ENCODE measurements around the gene LCE1F. TPM values are rescaled to one million over a fixed set of nuclear protein-coding genes. Genes with fewer than 3 reads are reported as not detected.

Gene LCE1F
- total and polyA plus RNA-seq, 5 donors from 2014 or later, result not detected

GRCh38 chr1:152817309-152817708, 42.4 kb downstream of the LCE1F start:
- peaks cover 4% of the 10 kb centered on the region for H3K27me3 Mint-ChIP-seq
- H3K27me3 ChIP-seq (ENCODE audit: control insufficient read depth, insufficient read depth, low read length), result no peaks in the 10 kb centered on the region
- H3K9me3 Mint-ChIP-seq, result peaks cover 0 to 5% (median 0%) of the 10 kb centered on the region in 7 donors

DNA sequence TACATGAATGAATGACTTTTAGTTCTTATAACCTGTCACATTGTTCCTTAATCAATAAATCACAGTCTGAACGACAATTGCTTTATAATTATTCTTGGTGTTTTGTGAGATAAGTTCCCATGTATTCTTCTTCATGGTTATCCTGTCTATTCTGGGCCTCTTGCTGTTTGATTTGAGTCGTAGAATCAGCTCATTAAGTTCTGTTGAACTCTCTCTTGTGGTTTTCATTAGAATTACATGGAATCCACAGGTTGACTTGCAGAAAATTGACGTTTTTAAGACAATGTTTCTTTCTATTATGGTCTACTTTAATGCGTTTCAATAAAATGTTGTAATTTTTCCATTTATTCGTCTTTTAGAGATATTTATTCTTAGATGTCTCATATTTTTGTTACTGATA, 48.4 kb downstream of the LCE1F start:
- no peaks in the 10 kb centered on the region for H3K36me3 ChIP-seq (ENCODE audit: control insufficient read depth, insufficient read depth, low read length)
- no peaks in the 10 kb centered on the region for H3K4me1 ChIP-seq (ENCODE audit: control insufficient read depth, insufficient read depth, low read length, poor library complexity, severe bottlenecking)
- no peak overlapping the region for H3K4me3 ChIP-seq (ENCODE audit: low read depth, low read length)
- no peaks in the 10 kb centered on the region for H3K9me3 ChIP-seq (ENCODE audit: control insufficient read depth in 2 of 2, low read length in 2 of 2)
- H3K9me3 Mint-ChIP-seq, result peaks cover 0 to 1% (median 0%) of the 10 kb centered on the region in 7 donors
- no peak overlapping the region for H3K4me3 Mint-ChIP-seq
- H3K27me3 Mint-ChIP-seq, result peaks cover 4% of the 10 kb centered on the region
- no peak overlapping the region for H3K27ac Mint-ChIP-seq
- ATAC-seq (ENCODE audit: low read depth in 2 of 2) (no peak), DNase-seq (no peak)
- no peaks in the 10 kb centered on the region for H3K36me3 Mint-ChIP-seq
- H3K27ac ChIP-seq (ENCODE audit: insufficient read depth, low read length, poor library complexity, severe bottlenecking), result no peak overlapping the region
- peaks cover 7% of the 10 kb centered on the region for H3K27me3 ChIP-seq (ENCODE audit: control insufficient read depth, insufficient read depth, low read length)
- no peaks in the 10 kb centered on the region for H3K4me1 Mint-ChIP-seq

More at GRCh38 chr1:152817309-152817708, 42.4 kb downstream of the LCE1F start:
- ATAC-seq (ENCODE audit: low read depth in 2 of 2), result no peak
- H3K27ac ChIP-seq (ENCODE audit: insufficient read depth, low read length, poor library complexity, severe bottlenecking), result no peak overlapping the region
- DNase-seq, result no peak
- Mint-ChIP-seq H3K4me3 (no peak overlapping the region), H3K27ac (no peak overlapping the region), H3K4me1 (no peaks in the 10 kb centered on the region), H3K36me3 (no peaks in the 10 kb centered on the region)
- H3K4me1 ChIP-seq (ENCODE audit: control insufficient read depth, insufficient read depth, low read length, poor library complexity, severe bottlenecking), result no peaks in the 10 kb centered on the region
- H3K36me3 ChIP-seq (ENCODE audit: control insufficient read depth, insufficient read depth, low read length), result no peaks in the 10 kb centered on the region
- H3K4me3 ChIP-seq (ENCODE audit: low read depth, low read length), result no peak overlapping the region
- no peaks in the 10 kb centered on the region for H3K9me3 ChIP-seq (ENCODE audit: control insufficient read depth in 2 of 2, low read length in 2 of 2)

GRCh38 chr1:152824964-152825363, 50.0 kb downstream of the LCE1F start:
- Histone ChIP-seq H3K27me3 (ENCODE audit: control insufficient read depth, insufficient read depth, low read length) (peaks cover 7% of the 10 kb centered on the region), H3K4me3 (ENCODE audit: low read depth, low read length) (no peak overlapping the region), H3K27ac (ENCODE audit: insufficient read depth, low read length, poor library complexity, severe bottlenecking) (no peak overlapping the region), H3K36me3 (ENCODE audit: control insufficient read depth, insufficient read depth, low read length) (no peaks in the 10 kb centered on the region), H3K4me1 (ENCODE audit: control insufficient read depth, insufficient read depth, low read length, poor library complexity, severe bottlenecking) (no peaks in the 10 kb centered on the region), H3K9me3 (ENCODE audit: control insufficient read depth in 2 of 2, low read length in 2 of 2) (no peaks in the 10 kb centered on the region)
- no peak overlapping the region for H3K27ac Mint-ChIP-seq
- no peaks in the 10 kb centered on the region for H3K4me1 Mint-ChIP-seq
- no peaks in the 10 kb centered on the region for H3K36me3 Mint-ChIP-seq
- peaks cover 0 to 2% (median 0%) of the 10 kb centered on the region in 7 donors for H3K9me3 Mint-ChIP-seq
- no peak for DNase-seq
- peaks cover 8% of the 10 kb centered on the region for H3K27me3 Mint-ChIP-seq
- H3K4me3 Mint-ChIP-seq, result no peak overlapping the region
- no peak for ATAC-seq (ENCODE audit: low read depth in 2 of 2)

Other genes with a start within 250 kb of the LCE1F start
- not detected for gene LCE3E, start 208.4 kb upstream of the LCE1F start, total RNA-seq
- not detected for gene LCE3E, start 208.4 kb upstream of the LCE1F start, polyA plus RNA-seq
- gene LCE3D, start 194.6 kb upstream of the LCE1F start, total RNA-seq, result not detected
- gene LCE3D, start 194.6 kb upstream of the LCE1F start, polyA plus RNA-seq, result not detected
- gene LCE3C, start 174.9 kb upstream of the LCE1F start, total RNA-seq, result not detected
- gene LCE3C, start 174.9 kb upstream of the LCE1F start, polyA plus RNA-seq, result not detected
- gene LCE3B, start 161.3 kb upstream of the LCE1F start, total RNA-seq, result not detected
- not detected for gene LCE3B, start 161.3 kb upstream of the LCE1F start, polyA plus RNA-seq
- not detected for gene LCE3A, start 152.0 kb upstream of the LCE1F start, total RNA-seq
- gene LCE3A, start 152.0 kb upstream of the LCE1F start, polyA plus RNA-seq, result not detected
- gene LCE2D, start 111.8 kb upstream of the LCE1F start, total RNA-seq, result not detected
- gene LCE2D, start 111.8 kb upstream of the LCE1F start, polyA plus RNA-seq, result not detected
- gene LCE2C, start 99.9 kb upstream of the LCE1F start, total RNA-seq, result not detected
- not detected for gene LCE2C, start 99.9 kb upstream of the LCE1F start, polyA plus RNA-seq
- not detected for gene LCE2B, start 89.0 kb upstream of the LCE1F start, total RNA-seq
- not detected for gene LCE2B, start 89.0 kb upstream of the LCE1F start, polyA plus RNA-seq
- not detected for gene LCE2A, start 76.8 kb upstream of the LCE1F start, total RNA-seq
- not detected for gene LCE2A, start 76.8 kb upstream of the LCE1F start, polyA plus RNA-seq
- gene LCE4A, start 67.0 kb upstream of the LCE1F start, total RNA-seq, result not detected
- not detected for gene LCE4A, start 67.0 kb upstream of the LCE1F start, polyA plus RNA-seq
- gene KPRP, start 17.1 kb upstream of the LCE1F start, total RNA-seq, result not detected
- not detected for gene KPRP, start 17.1 kb upstream of the LCE1F start, polyA plus RNA-seq
- gene LCE1E, start 11.1 kb downstream of the LCE1F start, total RNA-seq, result not detected
- not detected for gene LCE1E, start 11.1 kb downstream of the LCE1F start, polyA plus RNA-seq
- not detected for gene LCE1D, start 21.6 kb downstream of the LCE1F start, total RNA-seq
- gene LCE1D, start 21.6 kb downstream of the LCE1F start, polyA plus RNA-seq, result not detected
- gene LCE1C, start 31.5 kb downstream of the LCE1F start, total RNA-seq, result not detected
- not detected for gene LCE1C, start 31.5 kb downstream of the LCE1F start, polyA plus RNA-seq
- not detected for gene LCE1B, start 36.8 kb downstream of the LCE1F start, total RNA-seq
- gene LCE1B, start 36.8 kb downstream of the LCE1F start, polyA plus RNA-seq, result not detected
- gene LCE1A, start 52.3 kb downstream of the LCE1F start, total RNA-seq, result not detected
- gene LCE1A, start 52.3 kb downstream of the LCE1F start, polyA plus RNA-seq, result not detected
- gene LCE6A, start 67.7 kb downstream of the LCE1F start, total RNA-seq, result not detected
- not detected for gene LCE6A, start 67.7 kb downstream of the LCE1F start, polyA plus RNA-seq
- not detected for gene LCE7A, start 84.9 kb downstream of the LCE1F start, total RNA-seq
- not detected for gene LCE7A, start 84.9 kb downstream of the LCE1F start, polyA plus RNA-seq
- gene SMCP, start 103.2 kb downstream of the LCE1F start, total RNA-seq, result not detected
- not detected for gene SMCP, start 103.2 kb downstream of the LCE1F start, polyA plus RNA-seq
- not detected for gene IVL, start 133.4 kb downstream of the LCE1F start, total RNA-seq
- gene IVL, start 133.4 kb downstream of the LCE1F start, polyA plus RNA-seq, result not detected
- gene SPRR5, start 172.1 kb downstream of the LCE1F start, total RNA-seq, result not detected
- gene SPRR5, start 172.1 kb downstream of the LCE1F start, polyA plus RNA-seq, result not detected
- gene SPRR4, start 195.5 kb downstream of the LCE1F start, total RNA-seq, result not detected
- gene SPRR4, start 195.5 kb downstream of the LCE1F start, polyA plus RNA-seq, result not detected
- gene SPRR1A, start 208.9 kb downstream of the LCE1F start, total RNA-seq, result not detected
- not detected for gene SPRR1A, start 208.9 kb downstream of the LCE1F start, polyA plus RNA-seq
- not detected for gene SPRR3, start 226.6 kb downstream of the LCE1F start, total RNA-seq
- not detected for gene SPRR3, start 226.6 kb downstream of the LCE1F start, polyA plus RNA-seq

Measured in CD4-positive, CD25-positive, alpha-beta regulatory T cell (primary cell).